Thymus (tissue), 11 donors: ENCODE measurements around the gene UGT1A10. TPM values are rescaled to one million over a fixed set of nuclear protein-coding genes. Genes with fewer than 3 reads are reported as not detected.

Experiments
- DNase-seq, 9 donors: peaks; one replicate each; pipeline ENCODE4 v3.0.0-alpha.2; 2013; ENCODE audit warnings: low spot score in 9 of 9, low read depth in 6 of 9, missing footprints in 1 of 9
- H3K27ac ChIP-seq, 2 donors: one replicate each; pipeline ENCODE4 v1.5.1; 2013; ENCODE audit warnings: control low read depth in 1 of 2, low read depth in 1 of 2, low read length in 1 of 2, mild to moderate bottlenecking in 1 of 2, moderate library complexity in 1 of 2
- H3K27me3 ChIP-seq, 2 donors: one replicate each; pipeline ENCODE4 v1.5.1; 2013; ENCODE audit warnings: low read length in 1 of 2; ENCODE audit not compliant: control insufficient read depth in 2 of 2, insufficient read depth in 1 of 2
- H3K36me3 ChIP-seq, 2 donors: one replicate each; pipeline ENCODE4 v1.5.1; 2013; ENCODE audit warnings: low read length in 1 of 2, mild to moderate bottlenecking in 1 of 2, moderate library complexity in 1 of 2; ENCODE audit not compliant: control insufficient read depth in 2 of 2, insufficient read depth in 2 of 2
- H3K4me1 ChIP-seq, 2 donors: one replicate each; pipeline ENCODE4 v1.5.1; 2013; ENCODE audit warnings: low read length in 2 of 2; ENCODE audit not compliant: control insufficient read depth in 2 of 2, insufficient read depth in 2 of 2
- H3K4me3 ChIP-seq, 2 donors: one replicate each; pipeline ENCODE4 v1.5.1; 2013; ENCODE audit warnings: low read length in 2 of 2, control low read depth in 1 of 2, mild to moderate bottlenecking in 1 of 2
- H3K9me3 ChIP-seq, 2 donors: one replicate each; pipeline ENCODE4 v1.5.1; 2013; ENCODE audit warnings: low read length in 1 of 2, mild to moderate bottlenecking in 1 of 2; ENCODE audit not compliant: control insufficient read depth in 2 of 2, insufficient read depth in 1 of 2
- WGBS: extraction: QIAGEN DNeasy Blood & Tissue Kit; methylation state at CpG from one replicate; pipeline ENCODE4 v1.1.7; 2013; 5-methylcytosine and 5-hydroxymethylcytosine counted together
- polyA plus RNA-seq: library from polyadenylated mRNA; stranded (reverse); fragments of 200-250 nt; gene quantifications from one replicate; pipeline ENCODE4 v1.2.3, GENCODE V29; 2013
- total RNA-seq: library from RNA; stranded (reverse); fragments of 120-200 nt; gene quantifications from one replicate; pipeline ENCODE4 v1.2.4, GENCODE V29; 2013
- donor health status: healthy.

Gene UGT1A10
- total and polyA plus RNA-seq, 2 donors, result 0.09 to 0.39 TPM

- Histone ChIP-seq H3K27me3 (peaks cover 0 to 4% of the 10 kb centered on the region in 2 donors), H3K4me3 (no peak overlapping the region), H3K36me3 (no peaks in the 10 kb centered on the region), H3K9me3 (no peaks in the 10 kb centered on the region), H3K27ac (no peak overlapping the region), H3K4me1 (no peaks in the 10 kb centered on the region)
- no peak for DNase-seq
- WGBS, result 89% methylated on average over 10 of the region's 10 CpGs
Observed at GRCh38 chr2:233807966-233808935, 172.0 kb downstream of the UGT1A10 start.

- H3K27me3 ChIP-seq, result peaks cover 0 to 3% of the 10 kb centered on the region in 2 donors
- no peaks in the 10 kb centered on the region for H3K9me3 ChIP-seq
- H3K36me3 ChIP-seq, result no peaks in the 10 kb centered on the region
- 94% methylated on average over 6 of the region's 6 CpGs for WGBS
- no peak overlapping the region for H3K4me3 ChIP-seq
- no peak for DNase-seq
- no peaks in the 10 kb centered on the region for H3K4me1 ChIP-seq
- H3K27ac ChIP-seq, result no peak overlapping the region
Observed at GRCh38 chr2:233810385-233810784, 174.1 kb downstream of the UGT1A10 start.

- 84% methylated on average over 4 of the region's 4 CpGs for WGBS
- H3K36me3 ChIP-seq, result no peaks in the 10 kb centered on the region
- H3K4me1 ChIP-seq, result no peaks in the 10 kb centered on the region
- H3K27ac ChIP-seq, result no peak overlapping the region
- DNase-seq, result no peak
- peaks cover 0 to 3% of the 10 kb centered on the region in 2 donors for H3K27me3 ChIP-seq
- no peak overlapping the region for H3K4me3 ChIP-seq
- H3K9me3 ChIP-seq, result no peaks in the 10 kb centered on the region
Observed at GRCh38 chr2:233811087-233811486, 174.8 kb downstream of the UGT1A10 start.

- Histone ChIP-seq H3K4me3 (no peak overlapping the region), H3K27me3 (peaks cover 0 to 3% of the 10 kb centered on the region in 2 donors), H3K9me3 (no peaks in the 10 kb centered on the region), H3K36me3 (no peaks in the 10 kb centered on the region), H3K4me1 (no peaks in the 10 kb centered on the region), H3K27ac (no peak overlapping the region)
- no peak for DNase-seq
- 92% methylated on average over 8 of the region's 8 CpGs for WGBS
Observed at GRCh38 chr2:233811732-233812131, 175.5 kb downstream of the UGT1A10 start.

GRCh38 chr2:233813236-233814055 lies 177.2 kb downstream of the UGT1A10 start:
- DNase-seq, result no peak
- 95% methylated on average over 3 of the region's 3 CpGs for WGBS

GRCh38 chr2:233814056-233814835 lies 178.0 kb downstream of the UGT1A10 start:
- Histone ChIP-seq H3K4me3 (no peak overlapping the region), H3K4me1 (no peaks in the 10 kb centered on the region), H3K9me3 (no peaks in the 10 kb centered on the region), H3K27me3 (peaks cover 0 to 3% of the 10 kb centered on the region in 2 donors), H3K36me3 (no peaks in the 10 kb centered on the region), H3K27ac (no peak overlapping the region)
- no peak for DNase-seq
- WGBS, result 91% methylated on average over 2 of the region's 2 CpGs

More at GRCh38 chr2:233813236-233814055, 177.2 kb downstream of the UGT1A10 start:
- Histone ChIP-seq H3K4me1 (no peaks in the 10 kb centered on the region), H3K36me3 (no peaks in the 10 kb centered on the region), H3K27me3 (peaks cover 0 to 3% of the 10 kb centered on the region in 2 donors), H3K9me3 (no peaks in the 10 kb centered on the region), H3K27ac (no peak overlapping the region), H3K4me3 (no peak overlapping the region)

- H3K27ac ChIP-seq, result no peak overlapping the region
- H3K4me3 ChIP-seq, result no peak overlapping the region
- no peaks in the 10 kb centered on the region for H3K36me3 ChIP-seq
- 97% methylated on average over 6 of the region's 6 CpGs for WGBS
- DNase-seq, result no peak
- peaks cover 0 to 3% of the 10 kb centered on the region in 2 donors for H3K27me3 ChIP-seq
- H3K4me1 ChIP-seq, result no peaks in the 10 kb centered on the region
- H3K9me3 ChIP-seq, result no peaks in the 10 kb centered on the region
Observed at GRCh38 chr2:233815861-233816260, 179.6 kb downstream of the UGT1A10 start.

GRCh38 chr2:233816334-233816733 lies 180.1 kb downstream of the UGT1A10 start:
- Histone ChIP-seq H3K36me3 (no peaks in the 10 kb centered on the region), H3K27me3 (peaks cover 0 to 3% of the 10 kb centered on the region in 2 donors), H3K9me3 (no peaks in the 10 kb centered on the region), H3K4me1 (no peaks in the 10 kb centered on the region), H3K27ac (no peak overlapping the region), H3K4me3 (no peak overlapping the region)
- 85% methylated on average over 2 of the region's 2 CpGs for WGBS
- no peak for DNase-seq
